Calu3 (cell line): ENCODE results near the gene KRT4. TPM values are rescaled to one million over a fixed set of nuclear protein-coding genes. Genes with fewer than 3 reads are reported as not detected.

ENCODE experiments used
- BruUV-seq: library from RNA; stranded (reverse); fragments of 400-500 nt; replicated peaks from 2 replicates; lab custom pipeline; 2021; lab: Mats Ljungman, UMichigan
- CTCF ChIA-PET: fragments of 300-600 bp; sonication (Branson Sonifier 250); formaldehyde crosslinking; loops from one replicate; lab custom pipeline; 2022; ENCODE audit warnings: antibody characterized with exemption; lab: Charles Lee
- DNase-seq: peaks from one replicate; pipeline ENCODE4 v3.0.0; 2022
- H3K27ac Mint-ChIP-seq: one replicate; pipeline ENCODE4 v1.8.0; 2022; ENCODE audit warnings: mixed read lengths; ENCODE audit not compliant: unreplicated experiment
- H3K27me3 Mint-ChIP-seq: one replicate; pipeline ENCODE4 v1.8.0; 2022; ENCODE audit warnings: mixed read lengths; ENCODE audit not compliant: unreplicated experiment
- H3K36me3 Mint-ChIP-seq: one replicate; pipeline ENCODE4 v1.8.0; 2022; ENCODE audit warnings: mild to moderate bottlenecking, moderate library complexity, mixed read lengths; ENCODE audit not compliant: insufficient read depth, unreplicated experiment
- H3K4me1 Mint-ChIP-seq: one replicate; pipeline ENCODE4 v1.8.0; 2022; ENCODE audit warnings: mild to moderate bottlenecking, low read depth, mixed read lengths; ENCODE audit not compliant: unreplicated experiment
- H3K4me3 Mint-ChIP-seq: one replicate; pipeline ENCODE4 v1.8.0; 2022; ENCODE audit warnings: mild to moderate bottlenecking, low read depth, moderate library complexity, mixed read lengths; ENCODE audit not compliant: unreplicated experiment
- H3K9me3 Mint-ChIP-seq: one replicate; pipeline ENCODE4 v1.8.0; 2022; ENCODE audit warnings: low read depth, mixed read lengths; ENCODE audit not compliant: unreplicated experiment
- intact Hi-C: fragments of 100-400 bp; cut with micrococcal nuclease; formaldehyde crosslinking; loops from one replicate; pipeline ENCODE4 v1.10.0; 2022; ENCODE audit not compliant: unreplicated experiment
- total RNA-seq: library from RNA; stranded (reverse); gene quantifications from 2 replicates; pipeline ENCODE4 v1.2.3, GENCODE V29; 2022
- TF ChIP-seq, protein P1 (sequence below): fragments of 200-600 bp; IDR thresholded peaks from one replicate; pipeline ENCODE4 v1.8.0; 2022; ENCODE audit warnings: antibody characterized with exemption; ENCODE audit not compliant: unreplicated experiment

KRT4 gene
- total RNA-seq, 1 experiment from 2014 or later = not detected

DNA sequence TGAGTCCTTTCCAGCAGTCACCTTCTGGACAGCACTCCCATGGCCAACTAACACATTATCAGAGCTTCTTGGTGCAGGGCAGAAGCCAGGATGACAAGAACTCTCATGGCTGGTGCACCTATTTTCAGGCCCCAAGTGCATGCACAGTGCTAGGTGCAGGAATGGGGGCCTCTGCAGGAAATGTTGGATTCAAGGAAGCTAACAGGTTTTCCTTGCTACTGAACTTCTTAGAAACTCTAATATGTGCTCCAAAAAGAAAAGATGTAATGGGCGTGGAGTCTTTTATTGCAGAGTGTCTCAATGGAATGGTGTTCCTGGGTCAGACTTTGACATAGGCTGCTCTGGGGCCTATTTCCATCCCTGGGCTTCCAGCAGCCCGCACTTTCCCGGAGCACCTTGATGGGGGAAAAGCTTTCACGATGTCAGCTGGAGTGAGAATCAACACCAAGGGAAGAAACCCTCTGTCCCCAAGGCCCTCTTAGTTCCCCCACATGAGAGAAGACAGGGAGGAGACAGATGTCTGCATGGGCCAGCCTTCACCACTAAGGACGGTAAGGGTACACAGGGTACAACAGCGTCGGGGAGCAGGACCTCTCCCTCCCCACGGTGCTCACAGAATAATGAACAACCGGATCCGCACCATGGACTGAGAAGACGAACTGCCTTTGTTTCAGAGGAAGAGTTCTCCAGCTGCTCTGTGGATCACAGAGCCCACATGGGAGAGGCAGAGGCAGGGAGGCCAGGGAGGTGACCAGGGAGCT, 24.9 kb downstream of the KRT4 start:
- H3K27me3 Mint-ChIP-seq = peaks cover 49% of the 10 kb centered on the region
- CTCF ChIA-PET = interaction anchor here (0.6 to 1.2 kb wide), 2 partner anchors 11 to 12 kb away, joined by 4 read pairs; partner anchors contain the start of gene KRT76
- no TSS peak for BruUV-seq
- TF ChIP-seq, protein P1, sequence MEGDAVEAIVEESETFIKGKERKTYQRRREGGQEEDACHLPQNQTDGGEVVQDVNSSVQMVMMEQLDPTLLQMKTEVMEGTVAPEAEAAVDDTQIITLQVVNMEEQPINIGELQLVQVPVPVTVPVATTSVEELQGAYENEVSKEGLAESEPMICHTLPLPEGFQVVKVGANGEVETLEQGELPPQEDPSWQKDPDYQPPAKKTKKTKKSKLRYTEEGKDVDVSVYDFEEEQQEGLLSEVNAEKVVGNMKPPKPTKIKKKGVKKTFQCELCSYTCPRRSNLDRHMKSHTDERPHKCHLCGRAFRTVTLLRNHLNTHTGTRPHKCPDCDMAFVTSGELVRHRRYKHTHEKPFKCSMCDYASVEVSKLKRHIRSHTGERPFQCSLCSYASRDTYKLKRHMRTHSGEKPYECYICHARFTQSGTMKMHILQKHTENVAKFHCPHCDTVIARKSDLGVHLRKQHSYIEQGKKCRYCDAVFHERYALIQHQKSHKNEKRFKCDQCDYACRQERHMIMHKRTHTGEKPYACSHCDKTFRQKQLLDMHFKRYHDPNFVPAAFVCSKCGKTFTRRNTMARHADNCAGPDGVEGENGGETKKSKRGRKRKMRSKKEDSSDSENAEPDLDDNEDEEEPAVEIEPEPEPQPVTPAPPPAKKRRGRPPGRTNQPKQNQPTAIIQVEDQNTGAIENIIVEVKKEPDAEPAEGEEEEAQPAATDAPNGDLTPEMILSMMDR = no peak
- H3K4me3 Mint-ChIP-seq = peak overlapping the region; percentile 51
- DNase-seq = no peak
- H3K9me3 Mint-ChIP-seq = no peaks in the 10 kb centered on the region
- H3K36me3 Mint-ChIP-seq = no peaks in the 10 kb centered on the region
- peaks cover 7% of the 10 kb centered on the region for H3K4me1 Mint-ChIP-seq
- intact Hi-C loops = no loop called here
- no peak overlapping the region for H3K27ac Mint-ChIP-seq

DNA sequence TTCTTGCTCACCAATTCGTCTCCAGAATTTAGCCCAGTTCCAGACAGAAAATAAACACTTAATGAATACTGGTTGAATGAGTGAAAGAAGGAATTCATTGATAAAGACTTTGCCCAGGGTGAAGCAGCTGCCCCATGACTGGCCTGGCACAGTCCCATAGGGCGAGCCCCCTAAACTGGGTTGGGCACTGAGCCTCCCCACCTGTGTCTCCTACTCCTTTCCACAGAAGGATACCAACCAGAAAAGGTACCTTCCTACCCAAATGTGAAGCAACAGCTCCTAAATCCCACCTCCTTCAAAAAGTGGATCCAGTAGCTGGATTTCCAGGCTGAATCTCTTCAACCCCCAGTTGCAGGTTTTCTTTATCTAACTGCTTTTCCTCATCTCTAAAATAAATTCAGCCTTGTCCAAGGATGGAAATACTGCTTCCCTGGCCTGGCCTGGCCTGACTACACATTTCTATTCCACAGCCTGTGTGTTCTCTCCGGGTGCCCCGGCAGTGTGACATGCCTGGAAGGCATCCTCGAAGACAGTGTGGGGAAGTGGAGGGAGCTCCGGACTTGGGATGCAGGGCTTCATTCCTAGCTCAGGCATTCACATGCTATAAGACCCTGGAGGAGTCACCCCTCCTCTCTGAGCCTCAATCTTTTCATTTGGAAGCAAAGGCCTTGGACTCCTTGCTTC, 25.6 kb downstream of the KRT4 start:
- H3K36me3 Mint-ChIP-seq = no peaks in the 10 kb centered on the region
- peaks cover 7% of the 10 kb centered on the region for H3K4me1 Mint-ChIP-seq
- intact Hi-C loops = no loop called here
- BruUV-seq = no TSS peak
- CTCF ChIA-PET = interaction anchor here (0.6 to 1.2 kb wide), 2 partner anchors 11 to 12 kb away, joined by 4 read pairs; partner anchors contain the start of gene KRT76
- H3K27me3 Mint-ChIP-seq = peaks cover 56% of the 10 kb centered on the region
- TF ChIP-seq, protein P1 = no peak
- no peak overlapping the region for H3K27ac Mint-ChIP-seq
- DNase-seq = no peak
- H3K4me3 Mint-ChIP-seq = no peak overlapping the region
- no peaks in the 10 kb centered on the region for H3K9me3 Mint-ChIP-seq

DNA sequence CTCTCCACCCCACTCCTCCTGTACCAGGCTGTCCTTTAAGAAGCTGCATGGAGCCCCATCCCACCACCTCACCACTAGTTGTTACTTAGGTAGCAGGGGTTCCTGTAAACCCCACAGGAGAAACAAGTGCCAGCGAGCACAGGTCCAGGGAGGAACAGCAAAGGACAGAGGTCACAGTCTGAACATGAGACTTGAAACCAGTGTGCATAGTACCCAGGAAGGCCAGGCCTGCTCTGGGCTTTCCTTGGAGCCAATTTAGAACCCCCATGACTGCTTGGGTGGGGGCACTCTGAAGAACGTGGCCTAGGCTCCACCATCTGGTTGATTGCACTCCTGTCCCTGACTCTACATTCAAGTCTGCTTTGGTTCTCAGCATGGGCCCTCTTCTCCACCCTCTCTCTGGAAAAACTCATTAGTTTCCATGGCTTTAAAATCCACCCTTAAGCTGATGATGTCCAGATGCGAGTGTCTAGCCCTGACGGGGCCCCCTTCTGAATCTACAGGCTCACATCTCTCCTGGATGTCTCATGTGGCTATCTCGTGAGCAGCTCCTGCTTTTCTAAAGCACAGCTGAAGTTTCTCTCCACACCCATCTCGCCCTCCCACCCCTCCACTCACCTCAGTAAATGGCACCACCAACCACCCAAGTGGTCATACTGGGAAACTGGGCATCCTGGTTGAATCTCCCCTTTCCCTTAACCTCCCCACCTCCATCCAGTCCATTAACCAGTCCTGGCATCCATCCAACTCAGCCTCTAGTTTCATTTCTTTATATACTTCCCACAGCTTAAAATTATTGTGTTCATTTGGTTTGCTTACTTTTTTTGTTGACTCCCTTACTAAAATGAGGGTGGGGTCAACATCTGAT, 26.4 kb downstream of the KRT4 start:
- no peak for DNase-seq
- intact Hi-C loops = no loop called here

More for the DNA sequence above, 26.4 kb downstream of the KRT4 start:
- Mint-ChIP-seq H3K4me3 (no peak overlapping the region), H3K9me3 (no peaks in the 10 kb centered on the region), H3K4me1 (peaks cover 7% of the 10 kb centered on the region), H3K27ac (no peak overlapping the region), H3K27me3 (peaks cover 64% of the 10 kb centered on the region), H3K36me3 (no peaks in the 10 kb centered on the region)
- CTCF ChIA-PET = interaction anchor here (1.2 kb wide), 1 partner anchor 11 kb away, joined by 4 read pairs; the partner anchor contains the start of gene KRT76
- TF ChIP-seq, protein P1 = no peak
- BruUV-seq = no TSS peak
